ENCODE results near the gene DSCAM. TPM values are rescaled to one million over a fixed set of nuclear protein-coding genes. Genes with fewer than 3 reads are reported as not detected.

Gene DSCAM
- total and polyA plus RNA-seq, 2 donors (not counting 1 experiment from before 2014, with no cell fraction given), result under 0.01 to 0.01 TPM

GRCh38 chr21:40210251-40210650 lies 636.7 kb downstream of the DSCAM start:
- no peak overlapping the region for H3K4me2 ChIP-seq (ENCODE audit: extremely low read depth, insufficient read depth, low read length)
- no peak overlapping the region for H2AFZ ChIP-seq (ENCODE audit: low read length)
- H3K27me3 ChIP-seq (ENCODE audit: control insufficient read depth, insufficient read depth, low read length), result no peaks in the 10 kb centered on the region
- H3K9ac ChIP-seq (ENCODE audit: insufficient read depth, low read length), result no peak overlapping the region
- no peak overlapping the region for H3K27ac ChIP-seq (ENCODE audit: insufficient read depth, low read length)
- H3K9me3 ChIP-seq (ENCODE audit: control insufficient read depth, insufficient read depth, low read depth, low read length), result no peaks in the 10 kb centered on the region
- no peaks in the 10 kb centered on the region for H3K4me1 ChIP-seq (ENCODE audit: control insufficient read depth, extremely low read depth, insufficient read depth, low read length)
- H3K79me2 ChIP-seq (ENCODE audit: control insufficient read depth, insufficient read depth, low read length), result no peaks in the 10 kb centered on the region
- DNase-seq (ENCODE audit: low read depth in 2 of 2), result no peak
- H3K4me3 ChIP-seq (replicated peaks in 1 of 4; ENCODE audit: control extremely low read depth in 1 of 4, insufficient read depth in 1 of 4, low read depth in 3 of 4, low read length in 4 of 4), result no peak overlapping the region
- no peak for TF ChIP-seq EZH2 (IDR thresholded peaks at IDR 0.05; ENCODE audit: low read length, missing control alignments)
- TF ChIP-seq CTCF (conservative IDR thresholded peaks at IDR 0.05 in 1 of 2, IDR thresholded peaks at IDR 0.05 in 1 of 2; ENCODE audit: low read depth in 1 of 2, low read length in 2 of 2), result no peak
- H4K20me1 ChIP-seq (ENCODE audit: control insufficient read depth, extremely low read depth, insufficient read depth, low read length), result no peaks in the 10 kb centered on the region
- no peaks in the 10 kb centered on the region for H3K36me3 ChIP-seq (ENCODE audit: control insufficient read depth, insufficient read depth, low read length)

GRCh38 chr21:40208948-40209345 lies 638.0 kb downstream of the DSCAM start:
- Histone ChIP-seq H3K9ac (ENCODE audit: insufficient read depth, low read length) (no peak overlapping the region), H3K9me3 (ENCODE audit: control insufficient read depth, insufficient read depth, low read depth, low read length) (no peaks in the 10 kb centered on the region), H4K20me1 (ENCODE audit: control insufficient read depth, extremely low read depth, insufficient read depth, low read length) (no peaks in the 10 kb centered on the region), H3K27me3 (ENCODE audit: control insufficient read depth, insufficient read depth, low read length) (no peaks in the 10 kb centered on the region), H3K36me3 (ENCODE audit: control insufficient read depth, insufficient read depth, low read length) (no peaks in the 10 kb centered on the region), H3K4me2 (ENCODE audit: extremely low read depth, insufficient read depth, low read length) (no peak overlapping the region), H3K4me3 (replicated peaks in 1 of 4; ENCODE audit: control extremely low read depth in 1 of 4, insufficient read depth in 1 of 4, low read depth in 3 of 4, low read length in 4 of 4) (no peak overlapping the region), H2AFZ (ENCODE audit: low read length) (no peak overlapping the region), H3K27ac (ENCODE audit: insufficient read depth, low read length) (no peak overlapping the region), H3K4me1 (ENCODE audit: control insufficient read depth, extremely low read depth, insufficient read depth, low read length) (no peaks in the 10 kb centered on the region), H3K79me2 (ENCODE audit: control insufficient read depth, insufficient read depth, low read length) (no peaks in the 10 kb centered on the region)
- no peak for DNase-seq (ENCODE audit: low read depth in 2 of 2)
- TF ChIP-seq EZH2 (IDR thresholded peaks at IDR 0.05; ENCODE audit: low read length, missing control alignments) (no peak), CTCF (conservative IDR thresholded peaks at IDR 0.05 in 1 of 2, IDR thresholded peaks at IDR 0.05 in 1 of 2; ENCODE audit: low read depth in 1 of 2, low read length in 2 of 2) (no peak)

GRCh38 chr21:40208206-40208947 lies 638.6 kb downstream of the DSCAM start:
- no peaks in the 10 kb centered on the region for H3K27me3 ChIP-seq (ENCODE audit: control insufficient read depth, insufficient read depth, low read length)
- no peaks in the 10 kb centered on the region for H3K36me3 ChIP-seq (ENCODE audit: control insufficient read depth, insufficient read depth, low read length)
- no peak for TF ChIP-seq EZH2 (IDR thresholded peaks at IDR 0.05; ENCODE audit: low read length, missing control alignments)
- no peak for TF ChIP-seq CTCF (conservative IDR thresholded peaks at IDR 0.05 in 1 of 2, IDR thresholded peaks at IDR 0.05 in 1 of 2; ENCODE audit: low read depth in 1 of 2, low read length in 2 of 2)
- no peak overlapping the region for H2AFZ ChIP-seq (ENCODE audit: low read length)
- no peak overlapping the region for H3K27ac ChIP-seq (ENCODE audit: insufficient read depth, low read length)
- no peak overlapping the region for H3K9ac ChIP-seq (ENCODE audit: insufficient read depth, low read length)
- H3K4me3 ChIP-seq (replicated peaks in 1 of 4; ENCODE audit: control extremely low read depth in 1 of 4, insufficient read depth in 1 of 4, low read depth in 3 of 4, low read length in 4 of 4), result no peak overlapping the region
- no peaks in the 10 kb centered on the region for H3K79me2 ChIP-seq (ENCODE audit: control insufficient read depth, insufficient read depth, low read length)
- no peaks in the 10 kb centered on the region for H4K20me1 ChIP-seq (ENCODE audit: control insufficient read depth, extremely low read depth, insufficient read depth, low read length)
- DNase-seq (ENCODE audit: low read depth in 2 of 2), result no peak
- H3K9me3 ChIP-seq (ENCODE audit: control insufficient read depth, insufficient read depth, low read depth, low read length), result no peaks in the 10 kb centered on the region
- no peaks in the 10 kb centered on the region for H3K4me1 ChIP-seq (ENCODE audit: control insufficient read depth, extremely low read depth, insufficient read depth, low read length)
- H3K4me2 ChIP-seq (ENCODE audit: extremely low read depth, insufficient read depth, low read length), result no peak overlapping the region
